ENCODE measurements around the gene RUFY4.
"Not testable (repeated sequence)": the region's sequence is repeated elsewhere in the genome, so short reads cannot be mapped to it uniquely, and the experiment has no call there.

RUFY4 gene

DNA sequence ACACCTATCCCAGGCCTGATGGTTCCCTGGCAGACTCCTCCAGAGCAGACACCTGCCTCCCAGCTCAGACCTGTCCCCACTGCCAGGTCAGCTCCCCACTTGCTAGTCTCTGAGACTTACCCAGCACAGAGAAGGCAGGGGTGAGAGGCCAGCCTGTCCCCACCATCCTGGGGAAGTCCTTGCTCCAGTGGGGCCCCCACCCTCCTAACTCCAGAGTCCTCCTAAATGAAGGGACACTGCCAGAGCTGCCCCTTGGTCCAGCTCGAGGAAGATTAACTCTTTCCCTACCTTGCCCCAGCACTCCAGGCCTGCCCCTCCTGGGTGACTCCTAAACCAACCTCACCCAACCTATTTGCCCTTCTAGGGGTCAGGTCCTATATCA is 35.9 kb upstream of the RUFY4 start:
- H3K27ac ChIP-seq = no peak overlapping the region
- H4K20me1 ChIP-seq (ENCODE audit: insufficient read depth) = no peaks in the 10 kb centered on the region
- no peaks in the 10 kb centered on the region for H3K36me3 ChIP-seq (ENCODE audit: insufficient read depth)
- no peak overlapping the region for H3K9ac ChIP-seq
- no peak overlapping the region for H3K4me2 ChIP-seq
- no peaks in the 10 kb centered on the region for H3K79me2 ChIP-seq (ENCODE audit: insufficient read depth, low read depth)
- H3K4me3 ChIP-seq (IDR thresholded peaks at IDR 0.05; ENCODE audit: insufficient read depth, low read depth, low read length) = no peak overlapping the region
- no peaks in the 10 kb centered on the region for H3K27me3 ChIP-seq (ENCODE audit: insufficient read depth, low read depth)
- H2AFZ ChIP-seq (ENCODE audit: low read depth) = no peak overlapping the region
- peaks cover 15% of the 10 kb centered on the region for H3K4me1 ChIP-seq (ENCODE audit: low read depth, poor library complexity, severe bottlenecking)
- no peak for TF ChIP-seq CTCF (conservative IDR thresholded peaks at IDR 0.05; ENCODE audit: low read depth, low read length)

- no peaks in the 10 kb centered on the region for H3K79me2 ChIP-seq (ENCODE audit: insufficient read depth, low read depth)
- H3K4me2 ChIP-seq = no peak overlapping the region
- no peak overlapping the region for H3K4me3 ChIP-seq (IDR thresholded peaks at IDR 0.05; ENCODE audit: insufficient read depth, low read depth, low read length)
- no peak for TF ChIP-seq CTCF (conservative IDR thresholded peaks at IDR 0.05; ENCODE audit: low read depth, low read length)
- H3K27ac ChIP-seq = no peak overlapping the region
- H2AFZ ChIP-seq (ENCODE audit: low read depth) = peak overlapping the region; percentile 96
- H3K4me1 ChIP-seq (ENCODE audit: low read depth, poor library complexity, severe bottlenecking) = peaks cover 15% of the 10 kb centered on the region
- no peaks in the 10 kb centered on the region for H3K36me3 ChIP-seq (ENCODE audit: insufficient read depth)
- no peaks in the 10 kb centered on the region for H4K20me1 ChIP-seq (ENCODE audit: insufficient read depth)
- no peak overlapping the region; the same call in 1 of the 2 replicates for H3K9ac ChIP-seq
- no peaks in the 10 kb centered on the region for H3K27me3 ChIP-seq (ENCODE audit: insufficient read depth, low read depth)
These were observed 35.2 kb upstream of the RUFY4 start for GRCh38 chr2:218033590-218034496.

DNA sequence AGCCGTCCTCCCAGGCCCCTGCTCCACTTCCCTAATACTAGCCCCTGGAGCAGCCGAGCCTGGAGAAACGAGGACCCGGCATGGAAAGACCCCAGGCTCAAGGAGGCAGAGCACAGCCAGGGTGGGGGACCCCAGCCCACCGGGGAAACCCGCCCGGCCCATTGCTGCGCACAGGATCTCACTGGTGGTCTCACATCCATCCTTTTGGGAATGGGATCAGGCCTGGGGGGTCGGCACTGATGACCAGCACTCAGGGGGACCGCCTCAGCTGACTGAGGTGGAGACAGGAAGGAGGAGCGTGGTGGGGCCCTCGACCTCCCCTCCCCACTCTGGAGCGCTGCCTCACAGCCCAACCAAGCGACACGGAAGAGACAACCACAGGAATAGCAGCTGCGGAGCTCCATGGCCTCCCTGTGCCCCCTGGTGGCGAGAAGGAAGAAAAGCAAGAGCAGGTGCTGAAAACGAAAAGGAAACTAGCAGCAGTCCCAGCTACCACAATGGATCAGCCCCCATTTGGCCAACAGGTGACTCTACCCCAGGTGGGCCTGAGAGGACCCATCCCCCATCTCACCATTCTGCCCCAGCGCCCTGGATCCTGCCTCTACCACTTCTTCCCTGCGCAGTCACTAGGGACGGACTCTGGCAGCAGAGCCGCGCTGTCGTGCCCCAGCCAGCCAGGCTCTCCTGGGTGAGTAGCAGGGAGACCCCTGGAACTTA is 34.4 kb upstream of the RUFY4 start:
- Histone ChIP-seq H2AFZ (ENCODE audit: low read depth) (peak overlapping the region; percentile 96), H3K9ac (peak overlapping the region; percentile 42; the same call in 1 of the 2 replicates), H3K4me2 (peak overlapping the region; percentile 43), H3K4me1 (ENCODE audit: low read depth, poor library complexity, severe bottlenecking) (peaks cover 15% of the 10 kb centered on the region)
- H3K4me3 ChIP-seq (IDR thresholded peaks at IDR 0.05; ENCODE audit: insufficient read depth, low read depth, low read length); H3K36me3 ChIP-seq (ENCODE audit: insufficient read depth); H4K20me1 ChIP-seq (ENCODE audit: insufficient read depth); H3K79me2 ChIP-seq (ENCODE audit: insufficient read depth, low read depth); H3K27me3 ChIP-seq (ENCODE audit: insufficient read depth, low read depth); H3K27ac ChIP-seq: not testable (repeated sequence)
- TF ChIP-seq CTCF (conservative IDR thresholded peaks at IDR 0.05; ENCODE audit: low read depth, low read length) = peak; percentile 71

DNA sequence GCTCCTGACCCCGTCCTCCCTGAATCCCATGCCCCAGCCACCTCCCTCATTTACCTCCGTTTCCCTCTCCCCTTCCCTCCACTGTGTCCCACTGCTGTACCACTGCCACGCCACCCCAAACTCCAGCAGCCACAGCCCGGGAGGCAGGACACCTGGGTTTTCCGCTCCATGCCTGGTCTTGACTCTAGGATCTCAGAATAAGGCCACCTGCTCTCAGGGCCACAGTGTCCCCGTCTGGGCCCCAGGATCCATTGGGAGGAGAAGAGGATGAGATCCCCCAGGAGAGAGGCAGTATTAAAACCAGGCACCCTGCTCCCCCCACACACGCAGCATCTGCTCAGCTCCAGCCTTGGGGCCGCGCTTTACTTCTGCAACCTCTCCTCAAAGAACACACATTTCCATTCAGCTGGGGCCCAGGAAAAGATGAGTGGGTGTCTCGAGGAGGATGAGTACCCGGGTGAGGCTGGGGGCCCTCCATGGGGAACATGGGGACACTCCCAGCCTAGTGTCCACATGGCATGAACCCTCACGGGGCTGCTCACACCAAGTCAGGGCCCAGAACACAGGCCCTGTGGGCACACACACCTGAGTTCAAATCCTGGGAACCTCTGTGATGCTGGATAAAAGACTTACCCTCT is 33.5 kb upstream of the RUFY4 start:
- Histone ChIP-seq H3K79me2 (ENCODE audit: insufficient read depth, low read depth) (no peaks in the 10 kb centered on the region), H3K27me3 (ENCODE audit: insufficient read depth, low read depth) (no peaks in the 10 kb centered on the region), H3K9ac (no peak overlapping the region; the same call in 1 of the 2 replicates), H3K27ac (no peak overlapping the region), H3K4me1 (ENCODE audit: low read depth, poor library complexity, severe bottlenecking) (peaks cover 15% of the 10 kb centered on the region), H3K4me3 (IDR thresholded peaks at IDR 0.05; ENCODE audit: insufficient read depth, low read depth, low read length) (no peak overlapping the region), H3K4me2 (peak overlapping the region; percentile 43; the same call in 1 of the 2 replicates), H3K36me3 (ENCODE audit: insufficient read depth) (no peaks in the 10 kb centered on the region), H2AFZ (ENCODE audit: low read depth) (no peak overlapping the region; the same call in 1 of the 2 replicates), H4K20me1 (ENCODE audit: insufficient read depth) (no peaks in the 10 kb centered on the region)
- no peak for TF ChIP-seq CTCF (conservative IDR thresholded peaks at IDR 0.05; ENCODE audit: low read depth, low read length)

All from KMS-11 (cell line).